HG02798 (cell line): ENCODE data around the gene EFNB3.
A peak's percentile ranks its signal among the peaks of the same experiment; 100 is the strongest.

Experiments used
- ATAC-seq: cut with Tn5 transposase; IDR thresholded peaks from one replicate; pipeline ENCODE4 v1.9.1; 2021; ENCODE audit warnings: mild to moderate bottlenecking; ENCODE audit not compliant: unreplicated experiment, poor library complexity

Gene EFNB3

GRCh38 chr17:7716901-7717755 is 12.1 kb downstream of the EFNB3 start, which contains the start of gene DNAH2:
TSS of gene DNAH2 (plus strand) at chr17:7717744. CDS start at chr17:7719735, 1,991 bp downstream.
- peak; percentile 47 for ATAC-seq

- no peak for ATAC-seq
These were observed 12.9 kb downstream of the EFNB3 start for GRCh38 chr17:7717756-7718350.

GRCh38 chr17:7719661-7720060 is 14.7 kb downstream of the EFNB3 start:
- ATAC-seq = no peak

GRCh38 chr17:7720125-7720524 is 15.1 kb downstream of the EFNB3 start:
- ATAC-seq = no peak

- no peak for ATAC-seq
These were observed 16.6 kb downstream of the EFNB3 start for GRCh38 chr17:7721612-7722011.

- no peak for ATAC-seq
These were observed 22.9 kb downstream of the EFNB3 start for GRCh38 chr17:7727886-7728285.

GRCh38 chr17:7729816-7730215 is 24.8 kb downstream of the EFNB3 start:
- ATAC-seq = no peak

- no peak for ATAC-seq
These were observed 28.1 kb downstream of the EFNB3 start for GRCh38 chr17:7732981-7733539.

GRCh38 chr17:7737601-7738000 is 32.6 kb downstream of the EFNB3 start:
- no peak for ATAC-seq

GRCh38 chr17:7739746-7740145 is 34.7 kb downstream of the EFNB3 start:
- no peak for ATAC-seq

- ATAC-seq = no peak
These were observed 35.5 kb downstream of the EFNB3 start for GRCh38 chr17:7740481-7741001.

- ATAC-seq = no peak
These were observed 37.7 kb downstream of the EFNB3 start for GRCh38 chr17:7742729-7743128.

- no peak for ATAC-seq
These were observed 39.4 kb downstream of the EFNB3 start for GRCh38 chr17:7744416-7744815.

GRCh38 chr17:7745748-7746470 is 40.9 kb downstream of the EFNB3 start:
- ATAC-seq = no peak

GRCh38 chr17:7747635-7748071 is 42.7 kb downstream of the EFNB3 start:
- no peak for ATAC-seq

- ATAC-seq = no peak
These were observed 43.2 kb downstream of the EFNB3 start for GRCh38 chr17:7748076-7748775.

- ATAC-seq = no peak
These were observed 45.4 kb downstream of the EFNB3 start for GRCh38 chr17:7750321-7750821.

GRCh38 chr17:7754656-7755055 is 49.7 kb downstream of the EFNB3 start:
- no peak for ATAC-seq

- ATAC-seq = no peak
These were observed 50.3 kb downstream of the EFNB3 start for GRCh38 chr17:7755095-7755890.
